Left ventricle myocardium inferior (tissue), 1 donor: ENCODE data around the gene TBC1D12. TPM values are rescaled to one million over a fixed set of nuclear protein-coding genes. Genes with fewer than 3 reads are reported as not detected.

Experiments used
- DNase-seq: peaks from one replicate; pipeline ENCODE4 v3.0.0-alpha.2; 2020
- H3K27ac ChIP-seq: fragments of 200-600 bp; replicated peaks from 2 replicates; pipeline ENCODE4 v1.8.0; 2021
- H3K27me3 ChIP-seq: fragments of 200-600 bp; 2 replicates; pipeline ENCODE4 v1.8.0; 2021; ENCODE audit warnings: low read depth
- H3K36me3 ChIP-seq: fragments of 200-600 bp; 2 replicates; pipeline ENCODE4 v1.8.0; 2021
- H3K4me1 ChIP-seq: fragments of 200-600 bp; 2 replicates; pipeline ENCODE4 v1.8.0; 2021
- H3K4me3 ChIP-seq: fragments of 200-600 bp; 2 replicates; pipeline ENCODE4 v1.8.0; 2021; ENCODE audit warnings: mild to moderate bottlenecking, moderate library complexity
- H3K9me3 ChIP-seq: fragments of 200-600 bp; replicated peaks from 2 replicates; pipeline ENCODE4 v1.8.0; 2021
- CTCF ChIP-seq: fragments of 200-600 bp; IDR thresholded peaks from 2 replicates; pipeline ENCODE4 v1.8.0; 2021; ENCODE audit warnings: antibody characterized with exemption, mild to moderate bottlenecking, borderline replicate concordance
- intact Hi-C: fragments of 100-400 bp; cut with micrococcal nuclease; formaldehyde crosslinking; loops from one replicate; pipeline ENCODE4 v1.11.0; 2022
- total RNA-seq: library from RNA; stranded (reverse); fragmentation: NEBNext Ultra II Directional; extraction: Animal tissue kit (Norgen Biotek cat#: 25700); gene quantifications from one replicate; pipeline ENCODE4 v1.2.1, GENCODE V29; 2021
- donor health status: DM: no; HTN: yes; CAD: no; lungs with severe emphysema.

TBC1D12 gene
- total RNA-seq, 1 donor from 2014 or later = 4.4 TPM

- Histone ChIP-seq H3K4me1 (peaks cover 8% of the 10 kb centered on the region), H3K27ac (no peak overlapping the region), H3K4me3 (no peak overlapping the region), H3K36me3 (no peaks in the 10 kb centered on the region), H3K27me3 (peaks cover 22% of the 10 kb centered on the region), H3K9me3 (no peaks in the 10 kb centered on the region)
- intact Hi-C loops = no loop called here
- TF ChIP-seq CTCF = no peak
- no peak for DNase-seq
Observed at GRCh38 chr10:94397549-94398370, 4.6 kb upstream of the TBC1D12 start.

- Histone ChIP-seq H3K9me3 (no peaks in the 10 kb centered on the region), H3K4me1 (peaks cover 18% of the 10 kb centered on the region), H3K27ac (no peak overlapping the region), H3K27me3 (peaks cover 22% of the 10 kb centered on the region), H3K4me3 (no peak overlapping the region), H3K36me3 (no peaks in the 10 kb centered on the region)
- intact Hi-C loops = no loop called here
- TF ChIP-seq CTCF = no peak
- no peak for DNase-seq
Observed at GRCh38 chr10:94398762-94399161, 3.6 kb upstream of the TBC1D12 start.

- peaks cover 4% of the 10 kb centered on the region for H3K27me3 ChIP-seq
- no peak for TF ChIP-seq CTCF
Observed at GRCh38 chr10:94402843-94403379, 570 bp downstream of the TBC1D12 start.

GRCh38 chr10:94403380-94404213 lies 1.3 kb downstream of the TBC1D12 start:
- Histone ChIP-seq H3K4me1 (peaks cover 50% of the 10 kb centered on the region), H3K27me3 (peaks cover 2% of the 10 kb centered on the region)
- DNase-seq = peak; percentile 53

More at GRCh38 chr10:94402843-94403379, 570 bp downstream of the TBC1D12 start:
- H3K27ac ChIP-seq = peak overlapping the region; percentile 98
- H3K4me3 ChIP-seq = peak overlapping the region; percentile 96
- H3K4me1 ChIP-seq = peaks cover 43% of the 10 kb centered on the region
- intact Hi-C loops = no loop called here
- DNase-seq = peak; percentile 26
- H3K9me3 ChIP-seq = no peaks in the 10 kb centered on the region
- no peaks in the 10 kb centered on the region for H3K36me3 ChIP-seq

More at GRCh38 chr10:94403380-94404213, 1.3 kb downstream of the TBC1D12 start:
- peak overlapping the region; percentile 96 for H3K4me3 ChIP-seq
- intact Hi-C loops = no loop called here
- H3K36me3 ChIP-seq = no peaks in the 10 kb centered on the region
- no peak for TF ChIP-seq CTCF
- H3K9me3 ChIP-seq = no peaks in the 10 kb centered on the region
- peak overlapping the region; percentile 98 for H3K27ac ChIP-seq
